ENCODE results near the gene ABCC1.

ABCC1 gene

DNA sequence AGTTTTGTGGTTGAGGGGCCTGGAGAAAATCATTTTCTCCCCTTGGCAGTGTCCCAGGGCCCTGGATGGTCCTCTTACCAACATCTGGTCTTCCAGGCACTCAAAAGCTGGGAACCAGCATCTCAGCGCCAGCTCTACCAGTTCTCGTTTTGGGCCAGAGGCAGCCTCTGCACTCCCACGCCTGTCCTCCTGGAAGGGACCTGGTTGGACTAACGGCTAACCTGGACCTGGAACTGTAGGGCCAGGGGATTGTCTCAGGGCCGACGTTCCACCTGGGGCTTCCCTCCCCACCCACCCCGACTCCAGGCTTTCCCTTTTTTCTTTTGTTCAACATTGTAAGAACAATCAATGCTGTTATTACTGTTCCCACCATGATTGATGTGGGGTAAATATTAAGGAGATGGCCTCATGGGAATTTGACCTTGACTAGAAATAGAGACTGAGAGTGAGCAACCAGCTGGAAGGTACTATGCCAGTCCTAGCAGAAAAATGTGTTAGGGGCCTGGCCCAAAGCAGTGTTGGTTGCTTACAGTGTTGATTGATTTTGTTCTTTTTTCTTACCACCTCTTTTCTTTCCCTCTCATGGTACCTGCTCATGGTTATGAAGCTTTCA is 192.5 kb downstream of the ABCC1 start:
- Histone ChIP-seq H3K36me3 (ENCODE audit: control insufficient read depth, low read length) (peaks cover 49% of the 10 kb centered on the region), H3K27me3 (ENCODE audit: control insufficient read depth, low read length) (no peaks in the 10 kb centered on the region), H3K27ac (ENCODE audit: low read depth, low read length) (no peak overlapping the region), H3K79me2 (ENCODE audit: control insufficient read depth, low read length) (no peaks in the 10 kb centered on the region), H3K4me1 (ENCODE audit: control insufficient read depth, low read length) (no peaks in the 10 kb centered on the region), H3K9me3 (ENCODE audit: control insufficient read depth, insufficient read depth, low read length) (no peaks in the 10 kb centered on the region), H3K4me2 (ENCODE audit: low read length) (no peak overlapping the region), H3K9me2 (replicated peaks; ENCODE audit: control insufficient read depth, low read length) (no peaks in the 10 kb centered on the region), H3K4me3 (ENCODE audit: low read length) (no peak overlapping the region), H3F3A (ENCODE audit: control insufficient read depth, insufficient read depth) (no peaks in the 10 kb centered on the region), H4K20me1 (ENCODE audit: control insufficient read depth, insufficient read depth, low read depth, low read length) (no peaks in the 10 kb centered on the region)
- TF ChIP-seq EZH2phosphoT487 (IDR thresholded peaks at IDR 0.05; ENCODE audit: borderline replicate concordance, low read length) = no peak
- TF ChIP-seq, protein P1, sequence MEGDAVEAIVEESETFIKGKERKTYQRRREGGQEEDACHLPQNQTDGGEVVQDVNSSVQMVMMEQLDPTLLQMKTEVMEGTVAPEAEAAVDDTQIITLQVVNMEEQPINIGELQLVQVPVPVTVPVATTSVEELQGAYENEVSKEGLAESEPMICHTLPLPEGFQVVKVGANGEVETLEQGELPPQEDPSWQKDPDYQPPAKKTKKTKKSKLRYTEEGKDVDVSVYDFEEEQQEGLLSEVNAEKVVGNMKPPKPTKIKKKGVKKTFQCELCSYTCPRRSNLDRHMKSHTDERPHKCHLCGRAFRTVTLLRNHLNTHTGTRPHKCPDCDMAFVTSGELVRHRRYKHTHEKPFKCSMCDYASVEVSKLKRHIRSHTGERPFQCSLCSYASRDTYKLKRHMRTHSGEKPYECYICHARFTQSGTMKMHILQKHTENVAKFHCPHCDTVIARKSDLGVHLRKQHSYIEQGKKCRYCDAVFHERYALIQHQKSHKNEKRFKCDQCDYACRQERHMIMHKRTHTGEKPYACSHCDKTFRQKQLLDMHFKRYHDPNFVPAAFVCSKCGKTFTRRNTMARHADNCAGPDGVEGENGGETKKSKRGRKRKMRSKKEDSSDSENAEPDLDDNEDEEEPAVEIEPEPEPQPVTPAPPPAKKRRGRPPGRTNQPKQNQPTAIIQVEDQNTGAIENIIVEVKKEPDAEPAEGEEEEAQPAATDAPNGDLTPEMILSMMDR (IDR thresholded peaks at IDR 0.05; ENCODE audit: low read depth, low read length, poor library complexity, severe bottlenecking) = no peak

DNA sequence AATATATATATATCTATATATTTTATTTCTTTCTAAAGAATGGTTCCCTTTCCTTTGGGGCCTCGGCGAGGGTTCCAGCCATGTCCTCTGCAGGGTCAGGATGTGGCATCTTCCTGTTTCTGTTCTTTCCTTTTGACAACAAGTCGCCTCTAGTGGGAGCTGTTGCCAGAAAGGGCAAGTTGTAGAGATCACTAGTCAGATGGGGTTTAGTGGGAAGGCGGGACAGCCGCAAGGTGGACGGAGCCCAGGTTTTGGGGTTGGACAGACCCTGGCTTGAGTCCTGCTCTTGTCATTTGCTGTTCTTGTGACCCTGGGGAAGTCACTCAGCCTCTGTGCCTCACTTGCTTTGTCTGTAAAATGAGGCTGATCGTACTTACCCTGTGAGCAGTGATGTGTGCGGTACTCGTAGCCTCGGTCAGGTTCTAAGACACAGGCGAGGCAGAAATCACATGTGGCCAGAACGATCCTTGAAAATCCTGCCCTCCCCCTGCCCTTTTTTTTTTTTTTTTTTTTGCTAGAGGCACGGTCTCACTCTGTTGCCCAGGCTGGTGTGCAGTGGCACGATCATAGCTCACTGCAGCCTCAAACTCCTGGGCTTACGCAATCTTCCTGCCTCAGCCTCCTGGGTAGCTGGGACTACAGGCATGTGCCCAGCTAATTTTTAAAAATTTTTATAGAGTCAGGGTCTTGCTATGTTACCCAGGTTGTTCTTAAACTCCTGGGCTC is 193.8 kb downstream of the ABCC1 start:
- H3F3A ChIP-seq (ENCODE audit: control insufficient read depth, insufficient read depth) = no peaks in the 10 kb centered on the region
- H3K79me2 ChIP-seq (ENCODE audit: control insufficient read depth, low read length) = no peaks in the 10 kb centered on the region
- H3K27me3 ChIP-seq (ENCODE audit: control insufficient read depth, low read length) = no peaks in the 10 kb centered on the region
- TF ChIP-seq EZH2phosphoT487 (IDR thresholded peaks at IDR 0.05; ENCODE audit: borderline replicate concordance, low read length) = no peak
- TF ChIP-seq, protein P1 (IDR thresholded peaks at IDR 0.05; ENCODE audit: low read depth, low read length, poor library complexity, severe bottlenecking) = peak; percentile 52
- H3K9me3 ChIP-seq (ENCODE audit: control insufficient read depth, insufficient read depth, low read length) = no peaks in the 10 kb centered on the region
- no peak overlapping the region for H3K4me3 ChIP-seq (ENCODE audit: low read length)
- H3K9me2 ChIP-seq (replicated peaks; ENCODE audit: control insufficient read depth, low read length) = no peaks in the 10 kb centered on the region
- no peaks in the 10 kb centered on the region for H3K4me1 ChIP-seq (ENCODE audit: control insufficient read depth, low read length)
- H3K36me3 ChIP-seq (ENCODE audit: control insufficient read depth, low read length) = peaks cover 40% of the 10 kb centered on the region
- H3K27ac ChIP-seq (ENCODE audit: low read depth, low read length) = no peak overlapping the region
- H4K20me1 ChIP-seq (ENCODE audit: control insufficient read depth, insufficient read depth, low read depth, low read length) = no peaks in the 10 kb centered on the region
- H3K4me2 ChIP-seq (ENCODE audit: low read length) = no peak overlapping the region

DNA sequence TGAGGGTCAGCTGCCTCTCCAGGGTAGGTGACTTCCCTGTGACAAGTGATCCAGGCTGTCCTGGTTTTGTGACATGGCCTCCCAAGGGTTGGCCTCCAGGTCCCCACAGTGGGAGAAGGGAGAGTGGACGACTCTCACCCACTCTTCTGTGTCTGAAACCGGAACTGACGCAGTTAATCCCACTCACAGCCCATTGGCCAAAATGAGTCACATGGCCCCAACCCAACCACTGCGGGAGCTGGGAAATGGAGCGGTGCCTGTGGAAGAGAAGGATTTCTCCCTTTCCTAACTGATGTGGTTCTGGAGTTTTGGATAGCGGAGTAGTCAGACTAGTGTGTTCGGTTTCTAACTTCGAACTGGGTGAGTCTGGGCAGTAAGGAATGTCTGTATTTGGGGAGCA is 194.5 kb downstream of the ABCC1 start:
- H3K9me3 ChIP-seq (ENCODE audit: control insufficient read depth, insufficient read depth, low read length) = no peaks in the 10 kb centered on the region
- no peak overlapping the region for H3K4me2 ChIP-seq (ENCODE audit: low read length)
- no peaks in the 10 kb centered on the region for H3K79me2 ChIP-seq (ENCODE audit: control insufficient read depth, low read length)
- H3K27me3 ChIP-seq (ENCODE audit: control insufficient read depth, low read length) = no peaks in the 10 kb centered on the region
- no peak overlapping the region for H3K4me3 ChIP-seq (ENCODE audit: low read length)
- H3K27ac ChIP-seq (ENCODE audit: low read depth, low read length) = no peak overlapping the region
- no peaks in the 10 kb centered on the region for H3F3A ChIP-seq (ENCODE audit: control insufficient read depth, insufficient read depth)
- no peaks in the 10 kb centered on the region for H4K20me1 ChIP-seq (ENCODE audit: control insufficient read depth, insufficient read depth, low read depth, low read length)
- H3K36me3 ChIP-seq (ENCODE audit: control insufficient read depth, low read length) = peaks cover 33% of the 10 kb centered on the region
- TF ChIP-seq EZH2phosphoT487 (IDR thresholded peaks at IDR 0.05; ENCODE audit: borderline replicate concordance, low read length) = no peak
- TF ChIP-seq, protein P1 (IDR thresholded peaks at IDR 0.05; ENCODE audit: low read depth, low read length, poor library complexity, severe bottlenecking) = no peak
- H3K9me2 ChIP-seq (replicated peaks; ENCODE audit: control insufficient read depth, low read length) = no peaks in the 10 kb centered on the region
- no peaks in the 10 kb centered on the region for H3K4me1 ChIP-seq (ENCODE audit: control insufficient read depth, low read length)

All from DOHH2 (cell line).